Stomach (tissue), 4 donors: ENCODE results near the gene TRA2B.

Experiments
- CTCF ChIP-seq, 7 experiments: fragments of 450-650 bp in 4 of 7; fragments of 200-600 bp in 3 of 7; sonication (generic) in 3 of 7; IDR thresholded peaks; one replicate each; pipeline ENCODE4 v1.5.1; 2016 to 2019; ENCODE audit warnings: antibody characterized with exemption in 7 of 7, control low read depth in 2 of 7, mild to moderate bottlenecking in 1 of 7
- EP300 ChIP-seq: sonication (generic); formaldehyde crosslinking; IDR thresholded peaks from one replicate; pipeline ENCODE4 v1.6.1; 2017; ENCODE audit warnings: antibody characterized with exemption
- POLR2A ChIP-seq, 4 donors: fragments of 450-650 bp; IDR thresholded peaks; one replicate each; pipeline ENCODE4 v1.6.1; 2016; ENCODE audit warnings: antibody characterized with exemption in 4 of 4, control low read depth in 2 of 4, mild to moderate bottlenecking in 1 of 4, moderate library complexity in 1 of 4

- TF ChIP-seq POLR2A (IDR thresholded peaks at IDR 0.05) (no peak), CTCF (IDR thresholded peaks at IDR 0.05) (no peak), EP300 (no peak)
Observed at GRCh38 chr3:185958626-185959025, 20.8 kb upstream of the TRA2B start.
